Measurements from ENCODE around the gene MOAP1.

- TF ChIP-seq CTCF (IDR thresholded peaks at IDR 0.05; ENCODE audit: low read depth, low read length, missing input control) (peak; percentile 63), ATF3 (IDR thresholded peaks at IDR 0.05) (no peak), RAD21 (IDR thresholded peaks at IDR 0.05) (peak; percentile 81 to 83), GABPA (IDR thresholded peaks at IDR 0.05 in 1 of 2, conservative IDR thresholded peaks at IDR 0.05 in 1 of 2) (no peak)
- TF ChIP-seq, protein P1, sequence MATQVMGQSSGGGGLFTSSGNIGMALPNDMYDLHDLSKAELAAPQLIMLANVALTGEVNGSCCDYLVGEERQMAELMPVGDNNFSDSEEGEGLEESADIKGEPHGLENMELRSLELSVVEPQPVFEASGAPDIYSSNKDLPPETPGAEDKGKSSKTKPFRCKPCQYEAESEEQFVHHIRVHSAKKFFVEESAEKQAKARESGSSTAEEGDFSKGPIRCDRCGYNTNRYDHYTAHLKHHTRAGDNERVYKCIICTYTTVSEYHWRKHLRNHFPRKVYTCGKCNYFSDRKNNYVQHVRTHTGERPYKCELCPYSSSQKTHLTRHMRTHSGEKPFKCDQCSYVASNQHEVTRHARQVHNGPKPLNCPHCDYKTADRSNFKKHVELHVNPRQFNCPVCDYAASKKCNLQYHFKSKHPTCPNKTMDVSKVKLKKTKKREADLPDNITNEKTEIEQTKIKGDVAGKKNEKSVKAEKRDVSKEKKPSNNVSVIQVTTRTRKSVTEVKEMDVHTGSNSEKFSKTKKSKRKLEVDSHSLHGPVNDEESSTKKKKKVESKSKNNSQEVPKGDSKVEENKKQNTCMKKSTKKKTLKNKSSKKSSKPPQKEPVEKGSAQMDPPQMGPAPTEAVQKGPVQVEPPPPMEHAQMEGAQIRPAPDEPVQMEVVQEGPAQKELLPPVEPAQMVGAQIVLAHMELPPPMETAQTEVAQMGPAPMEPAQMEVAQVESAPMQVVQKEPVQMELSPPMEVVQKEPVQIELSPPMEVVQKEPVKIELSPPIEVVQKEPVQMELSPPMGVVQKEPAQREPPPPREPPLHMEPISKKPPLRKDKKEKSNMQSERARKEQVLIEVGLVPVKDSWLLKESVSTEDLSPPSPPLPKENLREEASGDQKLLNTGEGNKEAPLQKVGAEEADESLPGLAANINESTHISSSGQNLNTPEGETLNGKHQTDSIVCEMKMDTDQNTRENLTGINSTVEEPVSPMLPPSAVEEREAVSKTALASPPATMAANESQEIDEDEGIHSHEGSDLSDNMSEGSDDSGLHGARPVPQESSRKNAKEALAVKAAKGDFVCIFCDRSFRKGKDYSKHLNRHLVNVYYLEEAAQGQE (IDR thresholded peaks at IDR 0.05) = peak; percentile 64
- TF ChIP-seq, protein P2, sequence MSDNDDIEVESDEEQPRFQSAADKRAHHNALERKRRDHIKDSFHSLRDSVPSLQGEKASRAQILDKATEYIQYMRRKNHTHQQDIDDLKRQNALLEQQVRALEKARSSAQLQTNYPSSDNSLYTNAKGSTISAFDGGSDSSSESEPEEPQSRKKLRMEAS (IDR thresholded peaks at IDR 0.05) = peak; percentile 40
Observed at GRCh38 chr14:93132472-93133065, 52.1 kb downstream of the MOAP1 start.

All from liver (tissue), 3 donors.